ENCODE data around the gene FBXL17.

The FBXL17 gene

DNA sequence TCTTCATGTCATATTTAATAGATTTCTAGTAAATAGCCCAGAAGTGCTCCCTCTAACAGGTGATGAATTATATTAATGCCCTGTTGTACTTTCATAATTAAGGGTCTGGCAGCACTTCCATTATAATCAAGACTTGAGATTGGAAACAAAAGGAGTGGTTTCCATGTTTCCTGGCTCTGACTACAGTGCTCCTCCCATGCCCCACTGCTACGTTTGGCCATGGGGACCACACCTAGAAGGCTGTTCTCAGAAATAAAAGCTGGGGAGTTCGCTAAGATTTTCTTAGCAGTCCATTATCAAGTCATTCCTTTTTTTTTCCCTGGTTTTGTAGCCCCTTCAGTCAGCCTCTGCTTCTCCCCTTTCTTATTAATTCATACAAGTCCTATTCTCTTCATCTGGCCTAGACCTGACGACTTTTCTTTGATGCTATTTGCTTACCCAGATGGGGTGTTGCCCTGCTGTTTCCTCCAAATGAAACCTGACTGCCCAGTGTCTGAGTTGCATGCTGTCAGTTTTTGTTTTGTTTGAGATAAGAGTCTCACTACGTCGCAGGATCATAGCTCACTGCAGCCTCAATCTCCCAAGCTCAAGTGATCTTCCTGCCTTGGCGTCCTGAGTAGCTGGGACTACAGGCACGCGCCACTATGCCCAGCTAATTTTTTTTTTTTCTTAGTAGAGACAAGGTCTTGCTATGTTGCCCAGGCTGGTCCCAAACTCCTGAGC lies 399.0 kb downstream of the FBXL17 start:
- TF ChIP-seq, protein P1, sequence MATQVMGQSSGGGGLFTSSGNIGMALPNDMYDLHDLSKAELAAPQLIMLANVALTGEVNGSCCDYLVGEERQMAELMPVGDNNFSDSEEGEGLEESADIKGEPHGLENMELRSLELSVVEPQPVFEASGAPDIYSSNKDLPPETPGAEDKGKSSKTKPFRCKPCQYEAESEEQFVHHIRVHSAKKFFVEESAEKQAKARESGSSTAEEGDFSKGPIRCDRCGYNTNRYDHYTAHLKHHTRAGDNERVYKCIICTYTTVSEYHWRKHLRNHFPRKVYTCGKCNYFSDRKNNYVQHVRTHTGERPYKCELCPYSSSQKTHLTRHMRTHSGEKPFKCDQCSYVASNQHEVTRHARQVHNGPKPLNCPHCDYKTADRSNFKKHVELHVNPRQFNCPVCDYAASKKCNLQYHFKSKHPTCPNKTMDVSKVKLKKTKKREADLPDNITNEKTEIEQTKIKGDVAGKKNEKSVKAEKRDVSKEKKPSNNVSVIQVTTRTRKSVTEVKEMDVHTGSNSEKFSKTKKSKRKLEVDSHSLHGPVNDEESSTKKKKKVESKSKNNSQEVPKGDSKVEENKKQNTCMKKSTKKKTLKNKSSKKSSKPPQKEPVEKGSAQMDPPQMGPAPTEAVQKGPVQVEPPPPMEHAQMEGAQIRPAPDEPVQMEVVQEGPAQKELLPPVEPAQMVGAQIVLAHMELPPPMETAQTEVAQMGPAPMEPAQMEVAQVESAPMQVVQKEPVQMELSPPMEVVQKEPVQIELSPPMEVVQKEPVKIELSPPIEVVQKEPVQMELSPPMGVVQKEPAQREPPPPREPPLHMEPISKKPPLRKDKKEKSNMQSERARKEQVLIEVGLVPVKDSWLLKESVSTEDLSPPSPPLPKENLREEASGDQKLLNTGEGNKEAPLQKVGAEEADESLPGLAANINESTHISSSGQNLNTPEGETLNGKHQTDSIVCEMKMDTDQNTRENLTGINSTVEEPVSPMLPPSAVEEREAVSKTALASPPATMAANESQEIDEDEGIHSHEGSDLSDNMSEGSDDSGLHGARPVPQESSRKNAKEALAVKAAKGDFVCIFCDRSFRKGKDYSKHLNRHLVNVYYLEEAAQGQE (IDR thresholded peaks at IDR 0.05; ENCODE audit: insufficient read depth in 1 of 2, low read depth in 2 of 2, low read length in 2 of 2) = no peak
- TF ChIP-seq FOXP2 (optimal IDR thresholded peaks at IDR 0.05; ENCODE audit: borderline replicate concordance, extremely low read depth, extremely low read length, insufficient read depth) (no peak), POLR2AphosphoS5 (IDR thresholded peaks at IDR 0.05; ENCODE audit: low read depth, low read length) (no peak), TAF1 (IDR thresholded peaks at IDR 0.05; ENCODE audit: borderline replicate concordance, insufficient read depth, low read length) (no peak), SIN3A (IDR thresholded peaks at IDR 0.05; ENCODE audit: borderline replicate concordance, insufficient read depth, low read length) (no peak)

DNA sequence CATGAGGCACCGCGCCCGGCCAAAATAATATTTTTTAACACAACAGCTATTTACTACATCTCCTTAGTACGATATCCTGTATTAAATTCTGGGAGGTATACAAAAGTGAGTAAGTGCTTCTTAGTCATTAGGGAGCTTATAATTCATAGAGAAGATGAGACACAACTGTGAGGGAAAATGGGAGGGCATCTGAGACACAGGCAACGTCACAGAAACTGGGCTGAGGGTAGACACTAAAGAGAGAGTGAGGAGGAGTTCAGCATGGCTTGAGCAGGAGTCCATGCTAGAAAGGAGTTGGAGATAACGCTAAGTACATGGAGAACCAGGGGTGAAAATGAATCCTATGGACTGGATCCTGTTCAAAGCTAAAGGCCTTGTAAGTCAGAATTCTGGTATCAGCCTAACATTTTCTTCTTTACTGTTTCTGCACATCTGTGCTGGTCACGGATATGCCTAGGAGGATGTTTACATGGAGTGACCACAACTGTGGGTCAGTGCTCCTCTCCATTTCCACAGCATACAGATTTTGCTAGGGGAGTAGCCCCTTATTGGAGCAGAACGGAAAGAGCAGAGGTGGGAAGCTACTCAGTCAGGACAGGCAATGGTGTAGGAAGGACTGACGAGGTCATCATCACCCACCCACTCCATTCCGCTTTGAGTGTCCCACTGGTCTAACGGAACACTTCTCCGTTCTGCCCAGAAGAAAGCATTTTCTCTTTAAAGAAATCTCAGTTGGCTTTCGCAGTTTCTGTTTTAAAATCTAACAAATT lies 400.8 kb downstream of the FBXL17 start:
- TF ChIP-seq, protein P1 (IDR thresholded peaks at IDR 0.05; ENCODE audit: insufficient read depth in 1 of 2, low read depth in 2 of 2, low read length in 2 of 2) = no peak
- no peak for TF ChIP-seq FOXP2 (optimal IDR thresholded peaks at IDR 0.05; ENCODE audit: borderline replicate concordance, extremely low read depth, extremely low read length, insufficient read depth)

DNA sequence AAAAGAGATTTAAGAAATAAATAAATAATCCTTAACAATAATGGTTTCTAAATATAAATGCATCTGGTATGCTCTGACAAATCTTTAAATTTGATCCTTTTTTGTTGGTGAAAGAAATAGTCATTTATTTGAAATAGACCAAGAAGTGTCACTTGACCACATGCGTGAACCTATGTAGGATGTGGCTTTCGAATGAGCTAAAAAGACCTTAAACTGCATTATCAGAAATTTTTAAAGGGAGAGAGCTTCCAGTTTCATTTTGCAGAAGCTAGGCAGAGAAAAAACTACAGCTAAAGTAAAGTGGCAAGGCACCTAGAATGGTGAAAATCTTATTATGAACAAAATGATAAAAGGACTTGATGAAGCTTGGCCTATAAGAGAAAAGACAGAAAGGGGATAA lies 402.0 kb downstream of the FBXL17 start:
- no peak for TF ChIP-seq TAF1 (IDR thresholded peaks at IDR 0.05; ENCODE audit: borderline replicate concordance, insufficient read depth, low read length)
- TF ChIP-seq, protein P1 (IDR thresholded peaks at IDR 0.05; ENCODE audit: insufficient read depth in 1 of 2, low read depth in 2 of 2, low read length in 2 of 2) = no peak
- TF ChIP-seq SIN3A (IDR thresholded peaks at IDR 0.05; ENCODE audit: borderline replicate concordance, insufficient read depth, low read length) = no peak
- TF ChIP-seq POLR2AphosphoS5 (IDR thresholded peaks at IDR 0.05; ENCODE audit: low read depth, low read length) = no peak
- TF ChIP-seq FOXP2 (optimal IDR thresholded peaks at IDR 0.05; ENCODE audit: borderline replicate concordance, extremely low read depth, extremely low read length, insufficient read depth) = no peak

DNA sequence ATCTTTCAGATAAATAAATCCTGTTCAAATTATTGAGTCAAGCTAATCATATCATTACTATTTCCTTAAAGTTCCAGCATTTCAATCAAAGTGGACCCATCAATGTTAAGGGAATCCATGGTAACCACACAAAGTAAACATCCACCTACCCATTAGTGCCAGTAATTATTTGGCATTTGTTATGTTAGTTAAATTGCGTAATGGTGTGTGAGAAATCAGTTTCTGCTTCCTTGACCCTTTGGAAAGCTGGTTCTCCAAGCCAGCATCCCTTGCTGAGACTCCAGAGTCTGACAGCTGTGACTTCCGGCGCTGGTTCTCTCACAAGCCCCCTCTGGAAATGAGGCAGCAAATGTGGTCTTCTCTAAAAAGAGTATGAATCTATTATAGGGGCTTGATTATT lies 402.6 kb downstream of the FBXL17 start:
- TF ChIP-seq FOXP2 (optimal IDR thresholded peaks at IDR 0.05; ENCODE audit: borderline replicate concordance, extremely low read depth, extremely low read length, insufficient read depth) (no peak), POLR2AphosphoS5 (IDR thresholded peaks at IDR 0.05; ENCODE audit: low read depth, low read length) (no peak), SIN3A (IDR thresholded peaks at IDR 0.05; ENCODE audit: borderline replicate concordance, insufficient read depth, low read length) (no peak), TAF1 (IDR thresholded peaks at IDR 0.05; ENCODE audit: borderline replicate concordance, insufficient read depth, low read length) (no peak)
- TF ChIP-seq, protein P1 (IDR thresholded peaks at IDR 0.05; ENCODE audit: insufficient read depth in 1 of 2, low read depth in 2 of 2, low read length in 2 of 2) = no peak
